ENCODE measurements around the gene RBM17.

Gene RBM17

DNA sequence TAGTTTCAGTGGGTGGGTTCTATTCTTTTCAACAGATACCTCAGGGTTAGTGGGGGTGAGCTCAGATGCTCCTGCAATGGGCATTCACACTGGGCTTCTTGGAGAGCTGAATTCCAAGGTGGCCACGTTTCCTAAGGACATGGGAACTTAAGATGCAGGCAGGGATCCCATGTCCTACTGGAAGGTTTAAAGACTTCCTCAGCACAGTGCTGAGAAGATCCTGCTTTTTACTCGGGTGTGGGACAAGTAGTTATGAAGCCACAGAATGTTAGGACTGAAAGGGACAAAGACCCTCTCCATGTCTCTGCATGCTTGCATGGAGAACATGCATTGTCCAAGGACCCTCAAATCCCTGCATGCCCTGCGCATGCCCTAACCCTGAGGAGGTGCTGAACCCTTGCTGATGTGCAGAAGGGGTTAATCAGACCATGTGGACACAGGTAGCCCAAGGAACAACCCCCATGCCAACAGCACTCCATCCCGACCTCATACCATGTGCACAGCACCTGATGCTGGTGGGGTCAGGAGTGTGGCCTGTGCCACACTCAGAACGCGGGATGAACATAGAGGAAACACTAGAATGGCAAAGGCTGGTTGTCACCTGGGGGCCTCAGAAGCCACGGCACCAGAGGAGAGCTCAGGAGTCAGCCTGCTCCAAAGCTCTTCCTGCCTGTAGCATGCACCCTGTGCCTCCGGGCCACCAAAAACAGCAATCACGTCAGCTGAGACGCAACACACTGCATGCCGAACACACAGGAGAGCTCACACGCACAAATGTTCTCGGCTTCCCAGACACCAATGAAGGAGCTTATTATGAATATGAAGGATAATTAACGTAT lies 41.8 kb upstream of the RBM17 start:
- Histone ChIP-seq H3K4me1 (ENCODE audit: control insufficient read depth in 2 of 2, insufficient read depth in 1 of 2, low read depth in 1 of 2, low read length in 2 of 2) (peaks cover 0 to 4% of the 10 kb centered on the region in 2 donors), H3K23ac (ENCODE audit: low read depth, low read length, poor library complexity) (peak overlapping the region; percentile 58), H3K18ac (ENCODE audit: low read length) (peak overlapping the region; percentile 77), H2AK5ac (ENCODE audit: low read depth, low read length) (no peak overlapping the region), H3K9ac (ENCODE audit: low read depth, low read length, poor library complexity) (no peak overlapping the region), H4K8ac (ENCODE audit: low read depth, low read length) (peak overlapping the region; percentile 45), H3K79me1 (ENCODE audit: low read depth, low read length) (no peaks in the 10 kb centered on the region), H3K9me3 (replicated peaks in 1 of 2; ENCODE audit: control insufficient read depth in 2 of 2, insufficient read depth in 1 of 2, low read depth in 1 of 2, low read length in 2 of 2) (peaks cover 0 to 3% of the 10 kb centered on the region in 2 donors), H3K27me3 (ENCODE audit: control insufficient read depth in 3 of 3, insufficient read depth in 3 of 3, low read depth in 1 of 3, low read length in 3 of 3) (peaks cover 0 to 16% (median 0%) of the 10 kb centered on the region in 3 experiments), H4K91ac (ENCODE audit: low read depth, low read length, poor library complexity) (no peak overlapping the region), H3K4me3 (ENCODE audit: low read length in 2 of 2) (no peak overlapping the region), H3K4ac (ENCODE audit: low read length) (peak overlapping the region; percentile 14), H2BK15ac (ENCODE audit: low read length) (no peak overlapping the region), H2BK12ac (ENCODE audit: low read length) (peak overlapping the region; percentile 86), H3K27ac (replicated peaks; ENCODE audit: low read length) (no peak overlapping the region), H3K14ac (ENCODE audit: low read length) (peak overlapping the region; percentile 75), H3K36me3 (replicated peaks in 1 of 2; ENCODE audit: control insufficient read depth in 2 of 2, insufficient read depth in 2 of 2, low read length in 2 of 2) (no peaks in the 10 kb centered on the region), H2AFZ (ENCODE audit: low read length) (no peak overlapping the region), H3K4me2 (ENCODE audit: insufficient read depth, low read length, poor library complexity, severe bottlenecking) (no peak overlapping the region), H2BK120ac (ENCODE audit: low read depth, low read length) (peak overlapping the region; percentile 56), H2BK5ac (ENCODE audit: low read length) (no peak overlapping the region)
- no CpG with 5 or more reads among the region's 14 CpGs for WGBS, 2 donors (ENCODE audit: extremely low coverage in 2 of 2, insufficient read length in 2 of 2, insufficient replicate concordance in 1 of 2)
- no peak for DNase-seq (ENCODE audit: low spot score)

- Histone ChIP-seq H3K4ac (ENCODE audit: low read length) (peak overlapping the region; percentile 54), H3K4me3 (ENCODE audit: low read length in 2 of 2) (no peak overlapping the region)
- no CpG with 5 or more reads among the region's 7 CpGs for WGBS, 2 donors (ENCODE audit: extremely low coverage in 2 of 2, insufficient read length in 2 of 2, insufficient replicate concordance in 1 of 2)
These were observed 41.0 kb upstream of the RBM17 start for GRCh38 chr10:6047847-6048246.

GRCh38 chr10:6048281-6049030 lies 40.4 kb upstream of the RBM17 start:
- H3K36me3 ChIP-seq (replicated peaks in 1 of 2; ENCODE audit: control insufficient read depth in 2 of 2, insufficient read depth in 2 of 2, low read length in 2 of 2): no peaks in the 10 kb centered on the region
- no peak for DNase-seq (ENCODE audit: low spot score)

More at GRCh38 chr10:6047847-6048246, 41.0 kb upstream of the RBM17 start:
- peak overlapping the region; percentile 69 for H2BK12ac ChIP-seq (ENCODE audit: low read length)
- no peaks in the 10 kb centered on the region for H3K79me1 ChIP-seq (ENCODE audit: low read depth, low read length)
- H2BK120ac ChIP-seq (ENCODE audit: low read depth, low read length): no peak overlapping the region
- no peak overlapping the region for H3K4me2 ChIP-seq (ENCODE audit: insufficient read depth, low read length, poor library complexity, severe bottlenecking)
- peaks cover 0 to 16% (median 0%) of the 10 kb centered on the region in 3 experiments for H3K27me3 ChIP-seq (ENCODE audit: control insufficient read depth in 3 of 3, insufficient read depth in 3 of 3, low read depth in 1 of 3, low read length in 3 of 3)
- H3K4me1 ChIP-seq (ENCODE audit: control insufficient read depth in 2 of 2, insufficient read depth in 1 of 2, low read depth in 1 of 2, low read length in 2 of 2): peaks cover 0 to 4% of the 10 kb centered on the region in 2 donors
- H2AFZ ChIP-seq (ENCODE audit: low read length): no peak overlapping the region
- H3K9ac ChIP-seq (ENCODE audit: low read depth, low read length, poor library complexity): peak overlapping the region; percentile 33
- no peak overlapping the region for H3K14ac ChIP-seq (ENCODE audit: low read length)
- H4K91ac ChIP-seq (ENCODE audit: low read depth, low read length, poor library complexity): no peak overlapping the region
- peaks cover 0 to 3% of the 10 kb centered on the region in 2 donors for H3K9me3 ChIP-seq (replicated peaks in 1 of 2; ENCODE audit: control insufficient read depth in 2 of 2, insufficient read depth in 1 of 2, low read depth in 1 of 2, low read length in 2 of 2)
- no peak overlapping the region for H3K23ac ChIP-seq (ENCODE audit: low read depth, low read length, poor library complexity)
- no peak overlapping the region for H2BK15ac ChIP-seq (ENCODE audit: low read length)
- no peak overlapping the region for H2AK5ac ChIP-seq (ENCODE audit: low read depth, low read length)
- H2BK5ac ChIP-seq (ENCODE audit: low read length): no peak overlapping the region
- no peak overlapping the region for H3K27ac ChIP-seq (replicated peaks; ENCODE audit: low read length)
- no peaks in the 10 kb centered on the region for H3K36me3 ChIP-seq (replicated peaks in 1 of 2; ENCODE audit: control insufficient read depth in 2 of 2, insufficient read depth in 2 of 2, low read length in 2 of 2)
- peak overlapping the region; percentile 41 for H3K18ac ChIP-seq (ENCODE audit: low read length)
- H4K8ac ChIP-seq (ENCODE audit: low read depth, low read length): no peak overlapping the region
- DNase-seq (ENCODE audit: low spot score): no peak

DNA sequence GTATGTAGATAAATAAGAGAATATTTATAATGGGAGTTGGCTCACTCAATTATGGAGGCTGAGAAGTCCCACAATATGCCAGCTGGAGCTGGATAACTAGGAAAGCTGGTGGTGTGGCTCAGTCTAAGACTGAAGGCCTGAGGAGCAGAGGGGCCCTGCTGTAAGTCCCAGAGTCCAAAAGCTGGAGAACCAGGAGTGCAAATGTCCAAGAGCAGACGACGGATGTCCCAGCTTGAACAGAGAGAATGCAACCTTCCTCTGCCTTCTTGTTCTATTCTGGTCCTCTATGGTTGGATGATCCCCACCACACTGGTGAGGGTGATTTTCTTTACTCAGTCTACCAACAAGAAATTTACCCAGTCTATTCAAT lies 39.8 kb upstream of the RBM17 start:
- no peak overlapping the region for H3K9ac ChIP-seq (ENCODE audit: low read depth, low read length, poor library complexity)
- H2BK5ac ChIP-seq (ENCODE audit: low read length): no peak overlapping the region
- H3K27me3 ChIP-seq (ENCODE audit: control insufficient read depth in 3 of 3, insufficient read depth in 3 of 3, low read depth in 1 of 3, low read length in 3 of 3): peaks cover 0 to 16% (median 0%) of the 10 kb centered on the region in 3 experiments
- H3K14ac ChIP-seq (ENCODE audit: low read length): no peak overlapping the region
- H2AFZ ChIP-seq (ENCODE audit: low read length): no peak overlapping the region
- no CpG with 5 or more reads among the region's 2 CpGs for WGBS, 2 donors (ENCODE audit: extremely low coverage in 2 of 2, insufficient read length in 2 of 2, insufficient replicate concordance in 1 of 2)
- no peak overlapping the region for H2BK12ac ChIP-seq (ENCODE audit: low read length)
- no peak overlapping the region for H2BK120ac ChIP-seq (ENCODE audit: low read depth, low read length)
- no peaks in the 10 kb centered on the region for H3K36me3 ChIP-seq (replicated peaks in 1 of 2; ENCODE audit: control insufficient read depth in 2 of 2, insufficient read depth in 2 of 2, low read length in 2 of 2)
- H3K79me1 ChIP-seq (ENCODE audit: low read depth, low read length): no peaks in the 10 kb centered on the region
- H3K4me2 ChIP-seq (ENCODE audit: insufficient read depth, low read length, poor library complexity, severe bottlenecking): no peak overlapping the region
- no peak overlapping the region for H2BK15ac ChIP-seq (ENCODE audit: low read length)
- no peak overlapping the region for H3K27ac ChIP-seq (replicated peaks; ENCODE audit: low read length)
- no peak overlapping the region for H3K18ac ChIP-seq (ENCODE audit: low read length)
- H3K4me3 ChIP-seq (ENCODE audit: low read length in 2 of 2): no peak overlapping the region
- no peak overlapping the region for H4K8ac ChIP-seq (ENCODE audit: low read depth, low read length)
- no peak overlapping the region for H2AK5ac ChIP-seq (ENCODE audit: low read depth, low read length)
- H3K9me3 ChIP-seq (replicated peaks in 1 of 2; ENCODE audit: control insufficient read depth in 2 of 2, insufficient read depth in 1 of 2, low read depth in 1 of 2, low read length in 2 of 2): peaks cover 0 to 3% of the 10 kb centered on the region in 2 donors
- no peak overlapping the region for H3K4ac ChIP-seq (ENCODE audit: low read length)
- peaks cover 0 to 4% of the 10 kb centered on the region in 2 donors for H3K4me1 ChIP-seq (ENCODE audit: control insufficient read depth in 2 of 2, insufficient read depth in 1 of 2, low read depth in 1 of 2, low read length in 2 of 2)
- DNase-seq (ENCODE audit: low spot score): no peak
- no peak overlapping the region for H4K91ac ChIP-seq (ENCODE audit: low read depth, low read length, poor library complexity)
- H3K23ac ChIP-seq (ENCODE audit: low read depth, low read length, poor library complexity): no peak overlapping the region

More at GRCh38 chr10:6048281-6049030, 40.4 kb upstream of the RBM17 start:
- no peak overlapping the region for H2BK12ac ChIP-seq (ENCODE audit: low read length)
- no peak overlapping the region for H3K4me2 ChIP-seq (ENCODE audit: insufficient read depth, low read length, poor library complexity, severe bottlenecking)
- H3K9me3 ChIP-seq (replicated peaks in 1 of 2; ENCODE audit: control insufficient read depth in 2 of 2, insufficient read depth in 1 of 2, low read depth in 1 of 2, low read length in 2 of 2): peaks cover 0 to 3% of the 10 kb centered on the region in 2 donors
- H2AFZ ChIP-seq (ENCODE audit: low read length): no peak overlapping the region
- peaks cover 0 to 4% of the 10 kb centered on the region in 2 donors for H3K4me1 ChIP-seq (ENCODE audit: control insufficient read depth in 2 of 2, insufficient read depth in 1 of 2, low read depth in 1 of 2, low read length in 2 of 2)
- H4K8ac ChIP-seq (ENCODE audit: low read depth, low read length): no peak overlapping the region
- no peak overlapping the region for H3K27ac ChIP-seq (replicated peaks; ENCODE audit: low read length)
- H3K23ac ChIP-seq (ENCODE audit: low read depth, low read length, poor library complexity): no peak overlapping the region
- H3K4me3 ChIP-seq (ENCODE audit: low read length in 2 of 2): no peak overlapping the region
- H3K18ac ChIP-seq (ENCODE audit: low read length): no peak overlapping the region
- H3K14ac ChIP-seq (ENCODE audit: low read length): no peak overlapping the region
- no peak overlapping the region for H3K9ac ChIP-seq (ENCODE audit: low read depth, low read length, poor library complexity)
- H3K4ac ChIP-seq (ENCODE audit: low read length): no peak overlapping the region
- no peaks in the 10 kb centered on the region for H3K79me1 ChIP-seq (ENCODE audit: low read depth, low read length)
- H2BK15ac ChIP-seq (ENCODE audit: low read length): no peak overlapping the region
- no peak overlapping the region for H2BK120ac ChIP-seq (ENCODE audit: low read depth, low read length)
- no peak overlapping the region for H2AK5ac ChIP-seq (ENCODE audit: low read depth, low read length)
- no CpG with 5 or more reads among the region's 7 CpGs for WGBS, 2 donors (ENCODE audit: extremely low coverage in 2 of 2, insufficient read length in 2 of 2, insufficient replicate concordance in 1 of 2)
- no peak overlapping the region for H2BK5ac ChIP-seq (ENCODE audit: low read length)
- no peak overlapping the region for H4K91ac ChIP-seq (ENCODE audit: low read depth, low read length, poor library complexity)
- H3K27me3 ChIP-seq (ENCODE audit: control insufficient read depth in 3 of 3, insufficient read depth in 3 of 3, low read depth in 1 of 3, low read length in 3 of 3): peaks cover 0 to 16% (median 0%) of the 10 kb centered on the region in 3 experiments

All from neuronal stem cell (in vitro differentiated cells).